HG03097 (cell line): ENCODE measurements around the gene MICAL3.

ENCODE experiments used
- ATAC-seq: cut with Tn5 transposase; IDR thresholded peaks from one replicate; pipeline ENCODE4 v1.9.1; 2021; ENCODE audit not compliant: unreplicated experiment, low FRiP score

Gene MICAL3

GRCh38 chr22:17786435-17787161 is 237.8 kb downstream of the MICAL3 start:
- no peak for ATAC-seq

- ATAC-seq = no peak
Observed at GRCh38 chr22:17785185-17786184, 238.9 kb downstream of the MICAL3 start.

- no peak for ATAC-seq
Observed at GRCh38 chr22:17784776-17785175, 239.6 kb downstream of the MICAL3 start.

DNA sequence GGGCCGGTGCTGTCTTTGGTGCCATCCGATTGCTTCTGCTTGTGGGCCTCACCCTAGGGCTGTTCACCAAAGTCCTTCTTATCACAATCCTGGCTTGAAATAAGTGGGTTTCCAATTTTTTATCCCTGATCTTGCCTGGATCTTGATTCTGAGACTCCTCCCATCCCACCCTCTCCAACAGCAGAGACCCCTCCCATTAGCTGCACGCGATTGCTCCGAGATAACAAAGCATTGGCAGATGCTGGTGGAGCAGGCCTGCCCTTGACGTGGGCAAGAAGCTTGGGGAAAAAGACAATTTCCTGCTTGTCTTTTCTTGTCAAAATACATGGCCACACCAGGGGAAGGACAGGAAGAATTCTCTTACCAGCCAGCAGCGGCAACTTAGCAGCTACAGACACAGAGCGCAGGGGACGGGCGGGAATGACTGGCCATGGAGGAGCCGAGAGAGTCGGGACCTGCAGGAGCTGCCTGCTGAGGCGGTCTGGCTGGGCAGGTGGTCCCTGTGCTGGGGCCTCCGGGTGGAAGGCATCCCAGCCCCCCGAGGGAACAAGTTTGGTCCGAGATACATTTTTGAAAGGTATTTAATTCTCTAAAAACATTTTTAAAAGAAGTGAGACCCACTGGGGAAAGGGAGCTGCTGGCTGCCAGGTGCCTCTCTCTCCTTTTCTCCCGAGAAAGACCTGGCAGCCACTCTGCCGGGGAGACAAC is 240.4 kb downstream of the MICAL3 start:
- ATAC-seq = no peak

DNA sequence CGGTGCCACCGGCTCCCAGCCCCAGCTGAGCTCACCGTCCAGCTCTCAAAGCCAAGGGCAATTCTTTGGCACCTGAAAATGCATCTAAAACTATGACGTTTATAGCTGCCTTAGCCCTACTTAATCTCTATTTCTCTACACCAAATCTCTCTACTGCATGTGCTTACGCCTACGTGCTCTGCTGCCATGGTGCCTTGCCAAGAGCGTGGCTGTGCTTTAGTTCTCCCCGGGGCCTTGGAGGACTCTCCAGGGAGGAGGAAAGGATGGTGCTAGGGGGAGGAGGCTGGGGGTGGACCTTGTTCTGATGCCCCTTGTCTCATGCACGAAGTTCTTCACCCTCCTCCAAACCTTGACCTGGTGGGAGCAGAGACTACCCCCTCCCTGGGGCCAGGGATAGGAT is 241.0 kb downstream of the MICAL3 start:
- ATAC-seq = no peak

- no peak for ATAC-seq
Observed at GRCh38 chr22:17782621-17783020, 241.7 kb downstream of the MICAL3 start.

DNA sequence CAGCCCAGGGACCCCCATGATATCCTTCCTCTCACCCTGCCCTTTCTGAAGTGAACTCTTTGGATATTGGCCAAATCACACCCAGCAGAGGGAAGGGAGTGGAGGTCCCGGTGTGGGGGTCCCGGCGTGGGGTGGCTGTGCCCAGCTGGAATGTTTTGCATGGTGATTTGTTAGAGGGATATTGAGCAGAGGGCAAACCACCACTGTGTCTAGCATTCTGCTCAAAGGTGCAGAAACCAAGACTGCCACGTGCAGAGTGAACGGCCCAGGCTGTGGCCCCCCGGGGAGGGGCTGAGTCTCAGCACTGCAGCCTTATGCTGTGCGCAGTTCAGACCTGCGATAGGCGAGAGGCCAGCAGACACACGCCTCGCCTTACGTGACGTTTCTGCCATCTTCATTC is 242.2 kb downstream of the MICAL3 start:
- no peak for ATAC-seq

GRCh38 chr22:17781319-17782031 is 242.9 kb downstream of the MICAL3 start:
- peak; percentile 23 for ATAC-seq

DNA sequence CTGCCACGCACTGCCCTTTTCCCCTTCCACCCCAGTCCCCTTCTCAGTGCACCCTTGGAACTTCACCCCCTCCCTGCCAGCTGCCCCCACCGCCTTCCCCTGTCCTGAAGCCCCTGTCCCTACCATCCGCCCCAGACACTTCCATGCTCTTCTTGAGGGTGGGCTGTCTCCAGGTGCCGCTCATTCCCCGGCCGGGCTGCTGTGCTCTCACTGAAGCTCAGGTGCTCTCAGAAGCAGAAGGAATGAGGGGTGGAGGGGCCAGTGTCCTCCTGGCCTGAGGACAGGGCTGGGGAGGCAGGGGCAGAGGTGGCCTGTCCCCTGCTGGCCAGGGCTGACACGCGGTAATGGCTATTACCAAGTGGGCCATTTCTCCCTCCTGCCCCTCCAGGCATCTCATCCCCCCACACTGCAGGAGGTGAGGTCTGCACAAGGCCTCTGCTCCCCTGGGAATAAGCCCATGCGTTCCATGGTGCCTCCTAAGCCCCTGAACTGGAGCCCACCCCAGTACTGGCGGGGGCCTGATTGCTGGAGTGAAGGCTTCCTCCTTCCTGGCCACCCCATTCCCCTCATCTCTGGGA is 243.5 kb downstream of the MICAL3 start:
- no peak for ATAC-seq

- no peak for ATAC-seq
Observed at GRCh38 chr22:17780116-17780740, 244.1 kb downstream of the MICAL3 start.

DNA sequence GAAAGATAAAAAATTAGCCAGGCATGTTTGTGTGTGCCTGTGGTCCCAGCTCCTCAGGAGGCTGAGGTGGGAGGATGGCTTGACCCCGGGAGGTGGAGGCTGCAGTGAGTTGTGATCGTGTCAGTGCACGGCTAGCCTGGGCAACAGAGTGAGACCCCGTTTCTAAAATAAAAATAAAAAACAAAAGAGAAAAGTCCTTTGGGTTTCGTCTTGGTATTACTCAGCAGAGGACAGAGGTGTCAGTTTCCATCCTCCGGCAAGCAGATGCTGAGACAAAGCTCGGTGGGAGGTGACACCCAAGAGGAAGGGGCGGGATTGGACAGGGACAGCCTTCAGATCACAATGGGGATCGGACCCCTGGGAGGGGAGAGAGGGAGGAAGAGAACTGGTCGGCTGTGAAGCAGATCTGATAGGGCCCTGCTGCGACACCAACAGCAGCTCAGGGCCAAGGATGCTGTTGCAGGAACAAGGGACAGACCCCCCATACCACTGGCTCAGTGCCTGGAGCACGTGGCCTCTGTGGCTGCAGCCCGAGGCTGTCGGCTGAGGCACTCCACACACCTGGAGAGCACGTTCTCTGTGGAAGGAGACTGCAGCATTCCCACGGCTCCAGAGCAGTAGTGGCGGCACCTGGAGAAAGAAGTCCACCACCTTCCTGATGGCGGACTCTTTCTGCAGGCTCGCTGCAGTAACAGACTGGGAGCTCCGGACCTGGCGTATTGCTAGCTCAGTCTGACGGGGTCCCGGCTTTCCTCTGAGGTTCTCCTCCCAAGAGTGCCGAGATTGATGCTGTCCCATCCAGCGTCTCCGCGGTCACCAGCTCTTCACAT is 244.9 kb downstream of the MICAL3 start:
- no peak for ATAC-seq

DNA sequence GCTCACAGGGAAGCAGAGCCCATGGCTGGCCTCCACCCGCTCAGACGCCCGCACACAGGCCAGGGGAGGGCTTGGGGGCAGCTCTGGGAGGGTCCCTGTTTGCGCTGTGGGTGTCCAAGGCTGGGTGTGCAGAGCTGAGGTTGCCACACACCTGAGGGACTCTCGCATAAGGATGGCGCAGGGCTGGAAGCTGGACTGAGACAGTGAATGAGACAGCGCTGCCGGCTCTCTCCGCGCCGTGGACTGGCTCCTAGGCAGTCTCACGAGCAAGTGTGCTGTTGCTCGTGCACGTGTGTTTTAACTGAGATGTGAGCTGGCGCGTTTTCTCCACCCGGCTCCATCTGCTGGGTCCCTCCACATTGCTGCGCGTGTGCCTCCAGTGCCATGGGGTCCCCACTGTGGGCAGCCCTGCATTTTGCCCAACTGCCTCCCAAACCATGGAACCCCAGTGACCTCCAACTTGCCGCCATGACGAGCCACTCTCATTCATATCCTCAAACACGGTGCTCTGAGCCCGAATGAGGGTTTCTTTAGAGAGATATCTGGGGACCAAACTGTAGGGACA is 245.9 kb downstream of the MICAL3 start:
- ATAC-seq = no peak

- no peak for ATAC-seq
Observed at GRCh38 chr22:17777717-17778044, 246.7 kb downstream of the MICAL3 start.

DNA sequence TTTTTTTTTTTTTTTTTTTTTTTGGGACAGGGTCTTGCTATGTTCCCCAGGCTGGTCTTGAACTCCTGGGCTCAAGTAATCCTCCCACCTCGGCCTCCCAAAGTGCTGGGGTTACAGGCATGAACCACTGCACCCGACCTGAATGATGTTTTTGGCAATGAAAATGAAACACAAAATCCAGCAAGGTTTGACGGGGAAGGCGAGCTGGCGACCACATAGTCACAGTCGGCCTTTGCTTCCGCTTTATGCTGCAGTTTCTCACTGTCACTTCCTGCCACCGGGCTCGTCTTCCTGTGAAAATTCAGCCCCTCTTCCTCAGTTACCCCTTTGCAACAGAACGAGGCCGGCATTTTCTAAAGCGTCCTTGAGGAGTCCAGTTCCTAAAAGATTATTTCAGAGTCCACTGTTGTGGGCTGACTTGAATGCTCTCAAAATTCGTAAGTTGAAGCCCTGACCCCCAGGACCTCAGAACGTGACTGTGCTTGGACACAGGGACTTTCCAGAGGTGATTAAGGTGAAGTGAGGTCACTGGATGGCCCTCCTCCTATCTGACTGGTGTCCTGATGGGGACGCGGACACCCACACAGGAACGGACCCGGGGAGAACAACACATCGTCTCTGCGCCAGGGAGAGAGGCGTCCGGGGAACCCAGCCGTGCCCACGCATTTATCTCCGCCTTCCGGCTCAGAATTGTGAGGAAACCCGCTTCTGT is 247.2 kb downstream of the MICAL3 start:
- ATAC-seq = peak; percentile 30

GRCh38 chr22:17775781-17776465 is 248.4 kb downstream of the MICAL3 start:
- ATAC-seq = no peak

DNA sequence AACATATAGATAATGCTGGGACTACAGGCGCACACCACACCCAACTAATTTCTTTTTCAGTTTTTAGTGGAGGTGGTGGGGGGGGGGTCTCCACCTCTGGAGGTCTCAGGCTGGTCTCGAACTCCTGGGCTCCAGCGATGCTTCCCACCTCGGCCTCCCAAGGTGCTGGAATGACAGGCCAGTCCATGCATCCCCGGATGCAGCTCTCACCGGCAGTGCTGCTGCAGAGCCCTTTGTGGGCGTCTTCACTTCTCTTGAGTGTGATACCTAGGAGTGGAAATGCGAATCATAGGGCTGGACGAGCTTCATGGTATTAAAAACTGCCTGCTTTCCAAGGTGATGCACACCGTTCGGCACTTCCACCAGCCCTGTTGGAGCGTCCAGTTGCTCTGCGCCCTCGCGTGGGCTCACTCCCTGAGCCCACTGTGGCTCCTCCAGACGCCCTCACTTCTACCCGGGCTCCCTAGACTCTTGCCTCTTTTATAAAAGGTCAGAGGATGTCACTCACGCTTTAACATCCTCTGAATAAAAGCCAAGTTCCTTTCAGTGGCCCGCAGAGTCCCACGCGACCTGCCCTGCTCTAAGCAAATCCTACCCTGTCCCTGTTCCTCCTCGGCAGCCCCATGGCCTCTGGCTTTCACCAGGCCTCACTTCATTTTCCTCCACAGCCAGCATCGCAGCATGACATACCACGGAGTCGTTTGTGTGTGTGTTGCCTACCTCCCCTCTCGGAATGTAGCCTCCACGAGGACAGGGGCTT is 249.3 kb downstream of the MICAL3 start:
- ATAC-seq = no peak
